ENCODE results near the gene ZNF417.

The ZNF417 gene

GRCh38 chr19:57867868-57868492 is 48.4 kb downstream of the ZNF417 start:
- TF ChIP-seq GATA1 (IDR thresholded peaks at IDR 0.05; ENCODE audit: low read depth, low read length) (no peak), POLR2A (IDR thresholded peaks at IDR 0.05; ENCODE audit: low read length) (no peak)
- no peak for DNase-seq

Measured in erythroblast (primary cell).